Measurements from ENCODE around the gene PITX3.

GRCh38 chr10:102185272-102185671 is 56.0 kb downstream of the PITX3 start:
- TF ChIP-seq POLR2A (IDR thresholded peaks at IDR 0.05; ENCODE audit: borderline replicate concordance, extremely low read depth, insufficient read depth, insufficient read length), result no peak
- no peak for TF ChIP-seq SP1 (IDR thresholded peaks at IDR 0.05; ENCODE audit: low read depth)
- no peak for TF ChIP-seq CTCF (IDR thresholded peaks at IDR 0.05 in 2 of 3, conservative IDR thresholded peaks at IDR 0.05 in 1 of 3; ENCODE audit: borderline replicate concordance in 1 of 3, insufficient read depth in 1 of 3, low read depth in 2 of 3, low read length in 2 of 3)

Data from HCT116 (cell line).